WERI-Rb-1 (cell line): ENCODE data around the gene OTC.

ENCODE experiments used
- DNase-seq: peaks from one replicate; pipeline ENCODE4 v3.0.0-alpha.2; 2020
- H3K27ac ChIP-seq: fragments of 250-450 bp; sonication (Bioruptor Pico); 2 replicates; pipeline ENCODE4 v1.5.1; 2020; ENCODE audit warnings: mild to moderate bottlenecking, moderate library complexity
- H3K27me3 ChIP-seq: fragments of 250-450 bp; sonication (Bioruptor Pico); 2 replicates; pipeline ENCODE4 v1.5.1; 2021; ENCODE audit warnings: mild to moderate bottlenecking, low read depth, moderate library complexity; ENCODE audit not compliant: insufficient read depth, severe bottlenecking
- H3K36me3 ChIP-seq: fragments of 250-450 bp; sonication (Bioruptor Pico); 2 replicates; pipeline ENCODE4 v1.5.1; 2020; ENCODE audit warnings: mild to moderate bottlenecking, moderate library complexity
- H3K4me3 ChIP-seq: 2 replicates; pipeline ENCODE4 v1.5.1; 2011; ENCODE audit warnings: low read depth, mild to moderate bottlenecking, control low read depth, low read length
- H3K9me3 ChIP-seq: fragments of 250-450 bp; sonication (Bioruptor Pico); 2 replicates; pipeline ENCODE4 v1.5.1; 2021; ENCODE audit warnings: mild to moderate bottlenecking, moderate library complexity; ENCODE audit not compliant: severe bottlenecking
- CTCF ChIP-seq: IDR thresholded peaks from 2 replicates; pipeline ENCODE4 v1.5.1; 2011; ENCODE audit warnings: low read depth, mild to moderate bottlenecking, control low read depth, inconsistent platforms, low read length

The OTC gene

GRCh38 chrX:38374431-38374830, 22.0 kb downstream of the OTC start:
- H3K36me3 ChIP-seq: no peaks in the 10 kb centered on the region
- H3K9me3 ChIP-seq: no peaks in the 10 kb centered on the region
- no peak for DNase-seq
- H3K4me3 ChIP-seq: no peak overlapping the region
- no peaks in the 10 kb centered on the region for H3K27me3 ChIP-seq
- no peak for TF ChIP-seq CTCF
- H3K27ac ChIP-seq: no peak overlapping the region

GRCh38 chrX:38375891-38376290, 23.5 kb downstream of the OTC start:
- H3K36me3 ChIP-seq: no peaks in the 10 kb centered on the region
- no peaks in the 10 kb centered on the region for H3K27me3 ChIP-seq
- H3K9me3 ChIP-seq: no peaks in the 10 kb centered on the region
- peak; percentile 11 for DNase-seq
- H3K27ac ChIP-seq: no peak overlapping the region
- no peak overlapping the region for H3K4me3 ChIP-seq
- TF ChIP-seq CTCF: peak; percentile 59

- Histone ChIP-seq H3K4me3 (no peak overlapping the region), H3K36me3 (no peaks in the 10 kb centered on the region), H3K27ac (no peak overlapping the region), H3K27me3 (no peaks in the 10 kb centered on the region), H3K9me3 (no peaks in the 10 kb centered on the region)
- TF ChIP-seq CTCF: no peak
- no peak for DNase-seq
Measured at GRCh38 chrX:38376747-38377146, 24.3 kb downstream of the OTC start.

- no peak overlapping the region for H3K27ac ChIP-seq
- no peaks in the 10 kb centered on the region for H3K9me3 ChIP-seq
- no peaks in the 10 kb centered on the region for H3K36me3 ChIP-seq
- no peak for TF ChIP-seq CTCF
- H3K4me3 ChIP-seq: no peak overlapping the region
- no peak for DNase-seq
- H3K27me3 ChIP-seq: no peaks in the 10 kb centered on the region
Measured at GRCh38 chrX:38379088-38379487, 26.7 kb downstream of the OTC start.

- H3K27ac ChIP-seq: no peak overlapping the region
- no peaks in the 10 kb centered on the region for H3K9me3 ChIP-seq
- TF ChIP-seq CTCF: no peak
- no peaks in the 10 kb centered on the region for H3K36me3 ChIP-seq
- DNase-seq: no peak
- no peaks in the 10 kb centered on the region for H3K27me3 ChIP-seq
- H3K4me3 ChIP-seq: no peak overlapping the region
Measured at GRCh38 chrX:38382663-38383062, 30.3 kb downstream of the OTC start.

GRCh38 chrX:38400389-38400910, 48.0 kb downstream of the OTC start:
- DNase-seq: peak; percentile 32
- TF ChIP-seq CTCF: no peak
- H3K36me3 ChIP-seq: no peaks in the 10 kb centered on the region
- H3K4me3 ChIP-seq: no peak overlapping the region
- H3K27ac ChIP-seq: no peak overlapping the region
- H3K27me3 ChIP-seq: no peaks in the 10 kb centered on the region
- H3K9me3 ChIP-seq: no peaks in the 10 kb centered on the region
